Progenitor cell of endocrine pancreas (in vitro differentiated cells): ENCODE measurements around the gene NDUFAF7. TPM values are rescaled to one million over a fixed set of nuclear protein-coding genes. Genes with fewer than 3 reads are reported as not detected.

Experiments
- DNase-seq: peaks from one replicate; pipeline ENCODE4 v3.0.0; 2021; ENCODE audit warnings: low spot score; ENCODE audit not compliant: unreplicated experiment
- H3K27ac Mint-ChIP-seq: 2 replicates; pipeline ENCODE4 v1.8.0; 2021; ENCODE audit warnings: mild to moderate bottlenecking, moderate library complexity, mixed read lengths
- H3K27me3 Mint-ChIP-seq: 2 replicates; pipeline ENCODE4 v1.8.0; 2021; ENCODE audit warnings: mixed read lengths
- H3K36me3 Mint-ChIP-seq: 2 replicates; pipeline ENCODE4 v1.8.0; 2022; ENCODE audit warnings: mixed read lengths; ENCODE audit not compliant: insufficient read depth
- H3K4me1 Mint-ChIP-seq: 2 replicates; pipeline ENCODE4 v1.8.0; 2021; ENCODE audit warnings: low read depth, mixed read lengths
- H3K4me3 Mint-ChIP-seq: 2 replicates; pipeline ENCODE4 v1.8.0; 2021; ENCODE audit warnings: low read depth, mild to moderate bottlenecking, moderate library complexity, mixed read lengths
- H3K9me3 Mint-ChIP-seq: 2 replicates; pipeline ENCODE4 v1.8.0; 2021; ENCODE audit warnings: low read depth, mixed read lengths
- total RNA-seq: library from RNA; stranded (reverse); gene quantifications from 2 replicates; pipeline ENCODE4 v1.2.1, GENCODE V29; 2021
- TF ChIP-seq, protein P1 (sequence below): fragments of 200-600 bp; sonication (generic); IDR thresholded peaks from one replicate; pipeline ENCODE4 v1.5.0; 2021; ENCODE audit warnings: antibody characterized with exemption, mild to moderate bottlenecking; ENCODE audit not compliant: unreplicated experiment

Gene NDUFAF7
- total RNA-seq, 1 donor from 2014 or later = 27.6 TPM

DNA sequence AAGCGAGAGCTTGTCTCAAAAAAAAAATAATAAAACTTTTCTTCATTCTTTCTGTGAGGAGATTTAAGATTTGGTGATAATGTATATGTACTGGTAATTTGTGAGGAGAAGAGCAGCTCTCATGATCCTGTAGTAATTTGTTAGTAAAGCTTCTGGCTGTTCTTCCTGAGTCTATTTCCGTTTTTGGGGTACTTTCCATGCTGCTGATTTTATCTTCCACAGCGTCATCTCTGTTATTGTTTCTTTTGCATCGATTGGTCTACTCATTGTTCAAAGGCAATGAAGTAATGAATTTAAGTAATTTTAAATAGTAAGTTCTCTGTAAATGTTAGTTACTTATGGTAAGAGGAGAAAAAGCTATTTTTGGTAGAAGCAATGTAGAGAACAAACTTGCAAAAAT is 12.0 kb downstream of the NDUFAF7 start:
- H3K4me3 Mint-ChIP-seq = no peak overlapping the region
- H3K27ac Mint-ChIP-seq = no peak overlapping the region
- TF ChIP-seq, protein P1, sequence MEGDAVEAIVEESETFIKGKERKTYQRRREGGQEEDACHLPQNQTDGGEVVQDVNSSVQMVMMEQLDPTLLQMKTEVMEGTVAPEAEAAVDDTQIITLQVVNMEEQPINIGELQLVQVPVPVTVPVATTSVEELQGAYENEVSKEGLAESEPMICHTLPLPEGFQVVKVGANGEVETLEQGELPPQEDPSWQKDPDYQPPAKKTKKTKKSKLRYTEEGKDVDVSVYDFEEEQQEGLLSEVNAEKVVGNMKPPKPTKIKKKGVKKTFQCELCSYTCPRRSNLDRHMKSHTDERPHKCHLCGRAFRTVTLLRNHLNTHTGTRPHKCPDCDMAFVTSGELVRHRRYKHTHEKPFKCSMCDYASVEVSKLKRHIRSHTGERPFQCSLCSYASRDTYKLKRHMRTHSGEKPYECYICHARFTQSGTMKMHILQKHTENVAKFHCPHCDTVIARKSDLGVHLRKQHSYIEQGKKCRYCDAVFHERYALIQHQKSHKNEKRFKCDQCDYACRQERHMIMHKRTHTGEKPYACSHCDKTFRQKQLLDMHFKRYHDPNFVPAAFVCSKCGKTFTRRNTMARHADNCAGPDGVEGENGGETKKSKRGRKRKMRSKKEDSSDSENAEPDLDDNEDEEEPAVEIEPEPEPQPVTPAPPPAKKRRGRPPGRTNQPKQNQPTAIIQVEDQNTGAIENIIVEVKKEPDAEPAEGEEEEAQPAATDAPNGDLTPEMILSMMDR = no peak
- H3K4me1 Mint-ChIP-seq = no peaks in the 10 kb centered on the region
- peaks cover 5% of the 10 kb centered on the region for H3K9me3 Mint-ChIP-seq
- H3K36me3 Mint-ChIP-seq = peaks cover 29% of the 10 kb centered on the region
- no peak for DNase-seq
- no peaks in the 10 kb centered on the region for H3K27me3 Mint-ChIP-seq

DNA sequence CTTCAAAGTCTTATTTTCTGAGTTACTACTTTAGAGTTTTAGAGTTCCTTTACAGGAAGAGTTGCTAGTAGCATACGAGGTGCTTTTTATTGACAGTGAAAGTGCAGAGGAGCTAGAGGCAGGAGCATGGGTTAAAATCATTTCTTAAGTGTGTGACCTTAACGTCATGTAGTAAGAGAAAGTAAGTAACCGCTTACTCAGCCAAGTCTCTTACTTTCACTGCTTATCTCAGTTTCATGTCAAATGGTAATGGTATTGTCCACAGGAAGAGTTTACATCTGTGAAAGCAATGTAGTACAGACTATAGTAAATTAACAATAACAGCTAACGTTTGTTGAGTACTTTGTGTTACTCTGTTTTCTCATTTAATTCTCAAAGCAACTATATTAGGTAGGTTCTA is 12.6 kb downstream of the NDUFAF7 start:
- TF ChIP-seq, protein P1 = no peak
- Mint-ChIP-seq H3K27me3 (no peaks in the 10 kb centered on the region), H3K4me1 (no peaks in the 10 kb centered on the region), H3K9me3 (peaks cover 5% of the 10 kb centered on the region), H3K27ac (no peak overlapping the region), H3K4me3 (no peak overlapping the region), H3K36me3 (peaks cover 27% of the 10 kb centered on the region)
- no peak for DNase-seq

DNA sequence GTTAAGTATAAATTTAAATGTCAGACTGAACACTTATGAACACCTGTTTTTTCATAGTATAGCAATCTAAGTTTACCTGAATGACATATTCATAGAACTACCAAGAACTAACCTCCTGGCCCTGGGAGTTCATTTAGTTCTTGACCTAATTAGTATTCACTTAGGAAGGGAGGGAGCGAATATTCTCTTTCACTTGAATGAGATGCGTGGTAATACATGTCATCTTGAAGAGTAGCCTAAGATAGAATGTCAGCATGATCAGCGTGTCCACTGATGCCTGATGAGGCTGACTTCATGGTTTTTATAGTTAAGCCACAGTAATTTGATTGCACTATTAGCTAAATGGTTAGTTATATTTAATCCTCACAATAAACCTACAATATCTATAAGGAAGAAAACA is 13.3 kb downstream of the NDUFAF7 start:
- peaks cover 28% of the 10 kb centered on the region for H3K36me3 Mint-ChIP-seq
- no peaks in the 10 kb centered on the region for H3K27me3 Mint-ChIP-seq

DNA sequence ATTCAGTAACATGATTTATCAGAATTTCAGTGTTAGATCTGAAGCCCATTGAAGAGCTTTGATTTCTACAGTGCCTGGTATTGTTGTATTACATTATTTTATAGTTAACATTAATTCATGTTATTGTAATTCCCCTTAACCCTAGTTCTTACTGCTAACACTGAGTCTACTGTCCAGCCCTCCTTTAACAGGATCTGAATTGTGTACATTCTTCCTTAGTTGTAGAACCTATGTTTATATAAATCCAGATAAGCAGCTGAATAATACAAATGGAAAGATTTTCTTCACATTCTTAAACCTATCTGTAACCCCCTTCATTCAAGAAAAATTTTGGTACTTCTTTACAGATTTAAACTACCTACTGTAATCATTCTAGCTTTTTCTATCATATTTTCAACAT is 14.7 kb downstream of the NDUFAF7 start:
- DNase-seq = no peak
- no peaks in the 10 kb centered on the region for H3K27me3 Mint-ChIP-seq
- peaks cover 30% of the 10 kb centered on the region for H3K36me3 Mint-ChIP-seq
- H3K4me3 Mint-ChIP-seq = no peak overlapping the region
- no peaks in the 10 kb centered on the region for H3K4me1 Mint-ChIP-seq
- no peak overlapping the region for H3K27ac Mint-ChIP-seq
- H3K9me3 Mint-ChIP-seq = peaks cover 5% of the 10 kb centered on the region
- TF ChIP-seq, protein P1 = no peak

More for the DNA sequence above, 13.3 kb downstream of the NDUFAF7 start:
- TF ChIP-seq, protein P1 = no peak
- no peak overlapping the region for H3K4me3 Mint-ChIP-seq
- peaks cover 5% of the 10 kb centered on the region for H3K9me3 Mint-ChIP-seq
- no peak overlapping the region for H3K27ac Mint-ChIP-seq
- DNase-seq = no peak
- H3K4me1 Mint-ChIP-seq = no peaks in the 10 kb centered on the region

DNA sequence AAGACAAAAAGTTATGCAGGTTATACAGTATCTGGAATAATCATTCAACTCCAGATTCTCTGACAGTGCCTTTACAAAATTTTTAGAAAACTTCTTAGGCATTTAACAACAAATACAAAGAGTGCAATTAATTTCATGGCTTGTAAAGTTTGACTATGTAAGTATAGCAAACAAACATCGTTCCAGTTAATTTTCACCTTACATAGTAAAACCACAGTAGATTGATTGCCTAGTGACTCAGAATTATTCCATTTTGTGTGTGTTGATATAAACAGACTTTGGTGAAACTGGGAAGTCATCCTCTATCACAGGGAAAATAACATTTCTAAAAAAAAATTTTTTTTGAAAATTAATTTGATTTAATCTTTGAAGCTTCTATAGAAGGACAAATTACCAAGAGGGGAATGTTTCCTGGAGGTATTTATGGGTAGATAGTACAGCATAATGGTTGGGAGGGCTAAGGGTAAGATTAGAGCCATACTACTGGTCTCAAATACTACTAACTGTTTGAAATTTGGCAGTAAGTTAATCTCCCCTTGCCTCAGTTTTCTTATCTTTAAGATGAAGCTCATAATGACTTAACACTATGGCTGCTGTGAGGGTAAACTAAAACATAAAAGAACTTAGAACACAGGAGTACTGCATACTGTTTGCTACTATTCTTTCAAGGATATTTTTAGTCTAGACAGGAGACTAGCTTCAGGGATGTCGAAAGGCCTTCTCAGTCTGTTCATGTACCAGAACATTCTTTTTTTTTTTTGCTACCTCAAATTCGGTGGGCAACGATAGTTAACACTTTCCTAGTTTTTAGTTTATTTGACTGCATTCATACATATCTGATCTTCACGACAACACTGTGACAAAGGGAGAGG is 19.6 kb downstream of the NDUFAF7 start:
- TF ChIP-seq, protein P1 = no peak
- Mint-ChIP-seq H3K27me3 (no peaks in the 10 kb centered on the region), H3K4me1 (no peaks in the 10 kb centered on the region), H3K9me3 (no peaks in the 10 kb centered on the region), H3K4me3 (no peak overlapping the region), H3K27ac (peak overlapping the region; percentile 51), H3K36me3 (peaks cover 25% of the 10 kb centered on the region)
- no peak for DNase-seq
